GM12878 (cell line): ENCODE data around the gene PRMT5. TPM values are rescaled to one million over a fixed set of nuclear protein-coding genes. Genes with fewer than 3 reads are reported as not detected.

Experiments
- ATF2 ChIP-seq: IDR thresholded peaks from 2 replicates; pipeline ENCODE4 v1.6.1; 2012; ENCODE audit warnings: low read length, inconsistent platforms
- CEBPZ ChIP-seq: fragments of 150-350 bp; IDR thresholded peaks from 2 replicates; pipeline ENCODE4 v1.6.1; 2016; ENCODE audit warnings: low read depth, low read length
- CHD4 ChIP-seq: fragments of 200-600 bp; sonication (generic); IDR thresholded peaks from 2 replicates; pipeline ENCODE4 v1.6.1; 2016; ENCODE audit warnings: mild to moderate bottlenecking
- ESRRA ChIP-seq: IDR thresholded peaks from 2 replicates; pipeline ENCODE4 v1.6.1; 2012; ENCODE audit warnings: mild to moderate bottlenecking, low read length, improper control_type of control experiment
- HSF1 ChIP-seq: fragments of 150-350 bp; IDR thresholded peaks from 2 replicates; pipeline ENCODE4 v1.6.1; 2014; ENCODE audit warnings: mild to moderate bottlenecking, low read depth, low read length
- KDM1A ChIP-seq: fragments of 200-600 bp; sonication (generic); IDR thresholded peaks from 2 replicates; pipeline ENCODE4 v1.6.1; 2016; ENCODE audit warnings: borderline replicate concordance
- NBN ChIP-seq: fragments of 450-650 bp; IDR thresholded peaks from 2 replicates; pipeline ENCODE4 v1.6.1; 2016
- NFYB ChIP-seq: IDR thresholded peaks from 2 replicates; pipeline ENCODE4 v1.6.1; 2011; ENCODE audit warnings: low read depth, mild to moderate bottlenecking, low read length, improper control_type of control experiment, moderate library complexity; ENCODE audit not compliant: insufficient read depth
- NR2C1 ChIP-seq: fragments of 450-650 bp; IDR thresholded peaks from 2 replicates; pipeline ENCODE4 v1.6.1; 2017; ENCODE audit warnings: antibody characterized with exemption, mild to moderate bottlenecking, moderate library complexity
- RCOR1 ChIP-seq: conservative IDR thresholded peaks from 2 replicates; pipeline ENCODE4 v1.6.1; 2012; ENCODE audit warnings: low read depth, low read length, improper control_type of control experiment
- SKIL ChIP-seq: fragments of 450-650 bp; IDR thresholded peaks from 2 replicates; pipeline ENCODE4 v1.6.1; 2017; ENCODE audit warnings: mild to moderate bottlenecking, low read depth, inconsistent platforms; ENCODE audit not compliant: poor library complexity, severe bottlenecking
- SMARCA5 ChIP-seq: fragments of 450-650 bp; IDR thresholded peaks from 2 replicates; pipeline ENCODE4 v1.6.1; 2017; ENCODE audit warnings: mild to moderate bottlenecking
- SREBF2 ChIP-seq: IDR thresholded peaks from 2 replicates; pipeline ENCODE4 v1.6.1; 2012; ENCODE audit warnings: mild to moderate bottlenecking, low read length
- YBX1 ChIP-seq: fragments of 450-650 bp; IDR thresholded peaks from 2 replicates; pipeline ENCODE4 v1.6.1; 2016; ENCODE audit warnings: antibody characterized with exemption
- ZBED1 ChIP-seq: IDR thresholded peaks from 2 replicates; pipeline ENCODE4 v1.6.1; 2016; ENCODE audit warnings: borderline replicate concordance
- ZBTB4 ChIP-seq: fragments of 450-650 bp; formaldehyde crosslinking; IDR thresholded peaks from 2 replicates; pipeline ENCODE4 v1.4.0; 2022; ENCODE audit warnings: mild to moderate bottlenecking, moderate library complexity
- ZNF384 ChIP-seq: IDR thresholded peaks from 2 replicates; pipeline ENCODE4 v1.6.1; 2012; ENCODE audit warnings: low read depth, mild to moderate bottlenecking, low read length, improper control_type of control experiment, borderline replicate concordance
- ZNF622 ChIP-seq: fragments of 450-650 bp; IDR thresholded peaks from 2 replicates; pipeline ENCODE4 v1.6.1; 2017; ENCODE audit warnings: mild to moderate bottlenecking, inconsistent platforms
- polyA plus RNA-seq, 11 experiments: library from polyadenylated mRNA; depleted of rRNA in 4 of 11; unstranded in 6 of 11; stranded (reverse) in 5 of 11; fragments of >200 nt; fragmentation: Nextera tagmentation in 4 of 11; fragmentation: Illumina TruSeq in 1 of 11; extraction: Ambion mirVana in 4 of 11; extraction: Trizol in 1 of 11; gene quantifications; 1 replicate in 1 of 11; 2 replicates in 10 of 11; pipeline versions ENCODE4 v1.2.1 to v1.2.3, GENCODE V29; 2011 to 2016; ENCODE audit warnings: inconsistent platforms in 2 of 11, missing spikeins in 2 of 11, low read depth in 1 of 11
- total RNA-seq, 4 experiments: library from RNA; depleted of rRNA in 3 of 4; stranded (reverse); fragments of >200 nt in 3 of 4; fragmentation: Illumina TruSeq in 1 of 4; extraction: Trizol in 1 of 4; gene quantifications; 2 replicates each; pipeline versions ENCODE4 v1.2.1 to v1.2.3, GENCODE V29; 2013 to 2021

PRMT5 gene
- total and polyA plus RNA-seq, 10 of the 15 experiments (the other 5 are each of a cell fraction or from before 2014, with no cell fraction given), result 54.3 to 221 (median 111) TPM

GRCh38 chr14:22918804-22919600 lies 10.2 kb downstream of the PRMT5 start, which contains the start of gene RBM23 (continued):
- TF ChIP-seq CEBPZ (no peak), NR2C1 (peak; percentile 81), NFYB (peak; percentile 99), ZBTB4 (CRISPR knock-in tag) (no peak), SKIL (peak; percentile 73), HSF1 (peak; percentile 95), YBX1 (no peak), ZBED1 (no peak), NBN (peak; percentile 100), SMARCA5 (no peak; the same call in 1 of the 2 replicates), SREBF2 (no peak), CHD4 (no peak), ATF2 (peak; percentile 63; the same call in 1 of the 2 replicates), ESRRA (peak; percentile 87), ZNF622 (no peak), KDM1A (no peak), RCOR1 (0 out of 2 replicates have a peak, but pooled peaks have one; percentile 35), ZNF384 (no peak)
